ENCODE measurements around the gene POLR3F. TPM values are rescaled to one million over a fixed set of nuclear protein-coding genes. Genes with fewer than 3 reads are reported as not detected.

POLR3F gene
- total and polyA plus RNA-seq, 9 of the 15 experiments (the other 6 are each of a cell fraction or from before 2014, with no cell fraction given), result 7.0 to 15.0 (median 9.6) TPM

DNA sequence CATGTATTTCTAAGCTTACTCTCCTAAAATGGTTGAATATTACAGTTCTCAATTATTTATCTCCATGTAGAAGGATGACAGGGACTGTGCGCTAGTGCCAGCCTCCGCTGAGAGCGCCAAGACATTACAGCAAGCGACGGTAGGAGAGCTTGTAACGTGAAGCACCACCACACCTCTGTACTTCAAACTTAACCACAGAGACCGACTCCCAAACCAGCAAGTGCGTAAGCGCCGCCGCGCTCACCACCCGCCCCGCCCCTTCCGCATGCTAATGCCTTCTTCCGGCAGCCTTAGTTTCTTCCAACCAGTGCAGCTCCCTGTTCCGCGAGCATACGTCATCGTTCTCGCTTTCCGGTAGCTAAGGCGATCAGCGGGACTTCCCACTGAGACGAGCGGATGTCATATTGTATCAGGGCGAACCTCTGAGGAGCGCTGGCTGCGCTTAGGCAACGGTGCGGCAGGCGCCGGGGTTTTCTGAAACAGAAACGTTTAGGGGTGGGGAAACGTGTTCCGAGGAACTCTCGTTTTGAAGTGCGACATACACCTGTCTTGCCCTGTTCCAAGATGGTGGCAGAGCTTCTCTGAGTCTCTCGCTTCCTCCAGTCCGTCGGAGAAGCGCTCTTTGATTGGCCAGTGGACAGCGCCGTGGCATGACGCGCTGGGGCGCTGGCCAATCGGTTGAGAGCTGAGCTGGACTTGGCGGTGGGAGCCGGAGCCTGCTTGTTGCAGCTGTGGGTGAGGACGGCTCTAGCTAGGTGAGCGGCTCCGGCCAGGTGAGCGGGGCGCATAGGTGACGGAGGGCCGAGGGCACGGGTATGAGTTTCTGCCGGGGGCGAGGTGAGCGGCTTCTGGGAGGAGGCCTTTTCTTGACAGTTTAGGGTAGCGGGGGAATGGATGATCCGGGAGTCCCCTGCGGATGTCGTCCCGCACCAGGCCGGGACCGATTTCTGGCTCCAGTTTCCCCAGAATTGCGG lies 40.3 kb downstream of the POLR3F start, which contains the start of gene SEC23B (continued):
- no peak for TF ChIP-seq ZNF592 (IDR thresholded peaks at IDR 0.05)
- TF ChIP-seq CREM (IDR thresholded peaks at IDR 0.05; ENCODE audit: low read depth), result peak; percentile 88
- peak; percentile 84; the same call in 1 of the 2 replicates for TF ChIP-seq MTA3 (IDR thresholded peaks at IDR 0.05; ENCODE audit: borderline replicate concordance)
- peak; percentile 67; the same call in 1 of the 2 replicates for TF ChIP-seq SP1 (CRISPR knock-in tag; IDR thresholded peaks at IDR 0.05)
- no peak for TF ChIP-seq ETV6 (IDR thresholded peaks at IDR 0.05; ENCODE audit: borderline replicate concordance in 1 of 2, low read depth in 2 of 2, low read length in 1 of 2)
- no peak for TF ChIP-seq ETV6 (CRISPR knock-in tag; IDR thresholded peaks at IDR 0.05; ENCODE audit: borderline replicate concordance)
- 0 out of 2 replicates have a peak, but pooled peaks have one; percentile 71 for TF ChIP-seq ZHX1 (conservative IDR thresholded peaks at IDR 0.05; ENCODE audit: low read length)
- TF ChIP-seq ETV5 (CRISPR knock-in tag; IDR thresholded peaks at IDR 0.05; ENCODE audit: low read depth), result 0 out of 2 replicates have a peak, but pooled peaks have one; percentile 20
- no peak for TF ChIP-seq MAFF (IDR thresholded peaks at IDR 0.05; ENCODE audit: low read length)
- TF ChIP-seq GTF2F1 (IDR thresholded peaks at IDR 0.05; ENCODE audit: low read depth, low read length), result 0 out of 2 replicates have a peak, but pooled peaks have one; percentile 12
- TF ChIP-seq YY1 (IDR thresholded peaks at IDR 0.05; ENCODE audit: borderline replicate concordance in 1 of 3, control insufficient read depth in 1 of 3, extremely low read depth in 1 of 3, insufficient read depth in 3 of 3, insufficient read length in 1 of 3, insufficient replicate concordance in 2 of 3, low read depth in 1 of 3, low read length in 2 of 3), result peak; percentile 79 to 97 (median 93)
- TF ChIP-seq POLR2H (tag; IDR thresholded peaks at IDR 0.05; ENCODE audit: low read depth), result peak; percentile 75
- peak; percentile 42; the same call in 1 of the 2 replicates for TF ChIP-seq POLR2AphosphoS2 (IDR thresholded peaks at IDR 0.05; ENCODE audit: low read length)
- no peak for TF ChIP-seq THRAP3 (IDR thresholded peaks at IDR 0.05; ENCODE audit: borderline replicate concordance)
- no peak for TF ChIP-seq HEY1 (CRISPR knock-in tag; IDR thresholded peaks at IDR 0.05; ENCODE audit: borderline replicate concordance)
- 0 out of 2 replicates have a peak, but pooled peaks have one; percentile 38 for TF ChIP-seq MBD2 (IDR thresholded peaks at IDR 0.05; ENCODE audit: borderline replicate concordance, low read depth)
- TF ChIP-seq EGR1 (conservative IDR thresholded peaks at IDR 0.05), result no peak
